ENCODE data around the gene IRF4.

GRCh38 chr6:455835-456234 is 64.3 kb downstream of the IRF4 start:
- TF ChIP-seq CTCF (IDR thresholded peaks at IDR 0.05 in 8 of 11, conservative IDR thresholded peaks at IDR 0.05 in 3 of 11) (no peak), POLR2A (IDR thresholded peaks at IDR 0.05) (no peak)
